HG02571 (cell line): Measurements from ENCODE around the gene LCA5L.
"Not testable (repeated sequence)": the region's sequence is repeated elsewhere in the genome, so short reads cannot be mapped to it uniquely, and the experiment has no call there.

ENCODE experiments used
- ATAC-seq: cut with Tn5 transposase; IDR thresholded peaks from one replicate; pipeline ENCODE4 v1.9.1; 2021; ENCODE audit warnings: mild to moderate bottlenecking, moderate library complexity; ENCODE audit not compliant: unreplicated experiment

The LCA5L gene

GRCh38 chr21:39452207-39452969 lies 6.8 kb upstream of the LCA5L start:
- ATAC-seq: no peak

- ATAC-seq: no peak
Observed at GRCh38 chr21:39451332-39452206, 6.0 kb upstream of the LCA5L start, which contains the start of gene SH3BGR. TSS of gene SH3BGR (plus strand) at chr21:39451970. CDS start at chr21:39452097, 127 bp downstream.

GRCh38 chr21:39447264-39447663 lies 1.7 kb upstream of the LCA5L start:
- ATAC-seq: no peak

DNA sequence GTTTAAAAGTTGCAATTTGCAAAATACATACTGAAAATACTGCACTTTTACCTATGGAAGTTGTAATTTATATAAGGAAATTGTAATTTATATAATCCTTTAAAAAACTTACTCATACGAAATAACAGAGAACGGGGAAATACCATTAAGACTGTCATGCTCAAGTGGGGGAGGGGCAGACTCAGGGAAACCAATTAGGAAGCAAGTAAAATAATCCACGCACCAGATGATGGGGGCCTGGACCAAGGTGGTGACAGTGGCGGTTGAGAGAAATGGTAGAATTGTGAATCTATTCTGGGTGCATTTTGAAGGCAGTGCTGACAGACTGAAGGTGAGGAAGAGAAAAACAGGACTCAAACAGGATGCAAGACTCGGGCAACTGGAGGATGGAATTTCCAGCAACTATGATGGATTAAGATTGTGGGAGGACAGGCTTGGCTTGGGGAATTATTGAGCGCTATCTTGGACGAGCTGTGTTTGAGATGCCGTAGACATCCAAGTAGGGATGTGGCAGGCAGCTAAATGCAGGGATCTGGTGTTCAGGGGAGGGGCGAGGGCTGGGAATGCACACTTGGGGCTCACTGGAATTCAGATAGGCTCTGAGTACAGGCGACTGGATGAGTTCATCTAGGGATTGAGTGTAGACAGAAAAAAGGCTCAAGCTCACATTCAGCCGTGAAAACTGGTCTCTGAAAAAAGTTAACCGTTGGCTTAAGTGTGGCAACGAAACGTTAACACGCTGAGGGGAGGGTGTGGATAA lies 977 bp downstream of the LCA5L start:
- ATAC-seq: no peak

DNA sequence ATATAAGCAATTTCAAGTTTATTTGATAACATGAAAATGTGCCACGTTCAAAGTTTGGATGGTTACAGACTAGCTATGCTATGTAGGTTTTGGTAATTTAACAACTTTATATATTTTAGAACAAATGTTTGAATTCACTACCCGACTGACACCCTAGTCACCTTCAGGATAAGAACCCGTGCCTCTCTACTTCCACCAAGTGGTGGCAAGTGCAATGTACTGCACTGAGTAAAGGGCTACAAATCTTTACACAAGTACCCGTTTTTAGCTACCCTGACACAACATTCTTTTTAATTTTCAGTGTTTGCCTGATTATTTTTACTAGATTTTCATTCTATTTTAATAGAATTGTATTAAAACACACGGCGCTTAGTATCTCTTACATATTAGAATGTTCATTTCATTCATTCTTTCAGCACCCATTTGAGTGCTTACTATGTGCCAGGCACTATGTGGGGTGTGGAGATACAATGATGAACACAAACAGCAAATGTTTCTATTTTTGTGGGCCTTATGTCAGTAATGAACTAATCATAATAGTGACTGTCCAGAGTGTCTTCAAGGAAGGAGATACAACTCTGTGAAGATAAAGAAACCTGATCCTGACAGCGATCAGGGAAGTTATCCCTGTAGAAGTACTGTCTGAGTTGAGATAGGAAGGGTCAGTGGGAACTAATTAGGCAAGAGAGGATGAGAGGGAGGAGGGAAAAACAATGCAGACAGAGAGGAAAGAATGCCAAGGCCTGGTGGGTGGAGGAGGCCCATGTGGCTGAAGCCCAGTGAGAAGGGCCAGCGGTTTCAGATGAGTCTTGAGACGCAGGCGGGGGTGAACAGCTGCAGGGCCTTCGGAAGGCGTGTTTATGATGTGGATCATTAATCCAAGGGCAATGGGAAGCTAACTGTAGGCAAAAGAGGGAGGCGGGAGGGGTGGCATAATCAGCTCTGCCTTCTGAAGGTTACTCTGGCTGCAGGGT lies 3.8 kb downstream of the LCA5L start:
- ATAC-seq: no peak

- ATAC-seq: no peak
Observed at GRCh38 chr21:39439232-39439631, 6.3 kb downstream of the LCA5L start.

- ATAC-seq: no peak
Observed at GRCh38 chr21:39434950-39435349, 10.6 kb downstream of the LCA5L start.

GRCh38 chr21:39430954-39431353 lies 14.6 kb downstream of the LCA5L start:
- no peak for ATAC-seq

- ATAC-seq: no peak
Observed at GRCh38 chr21:39430457-39430856, 15.1 kb downstream of the LCA5L start.

DNA sequence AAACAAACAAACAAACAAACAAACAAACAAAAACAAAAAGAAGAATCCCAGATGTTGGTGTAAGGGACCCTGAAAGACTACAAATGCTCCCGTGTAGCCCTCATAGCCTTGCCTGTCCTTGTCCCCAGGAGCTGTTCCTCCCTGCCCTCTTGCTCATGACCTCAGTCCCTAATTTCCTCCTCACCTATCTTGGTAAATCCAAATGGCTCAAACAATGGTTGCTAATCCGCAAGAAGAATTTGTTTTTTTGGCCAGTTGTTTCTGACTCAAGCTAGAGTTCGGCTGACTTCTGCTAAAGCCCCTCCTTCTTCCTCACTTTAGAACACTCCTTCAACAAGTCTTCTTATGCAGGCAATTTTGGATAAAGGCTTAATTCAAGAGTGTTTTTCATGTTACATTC lies 15.6 kb downstream of the LCA5L start:
- no peak for ATAC-seq

DNA sequence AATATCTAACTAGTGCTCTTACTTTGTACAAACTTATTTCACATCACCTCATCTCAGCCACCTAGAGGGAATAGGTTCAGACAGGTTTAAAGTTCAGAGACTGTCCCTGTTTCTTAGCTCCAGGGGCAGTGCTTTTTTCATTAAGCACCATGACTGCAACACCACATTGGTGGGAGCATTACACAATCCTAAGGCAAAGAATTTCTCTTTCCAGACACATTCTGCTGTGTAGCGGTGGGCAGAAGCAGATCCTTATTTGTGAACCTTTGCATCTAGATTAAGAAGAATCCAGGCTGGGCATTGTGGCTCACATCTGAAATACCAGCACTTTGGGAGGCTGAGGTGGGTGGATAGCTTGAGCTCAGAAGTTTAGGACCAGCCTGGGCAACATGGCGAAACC lies 16.1 kb downstream of the LCA5L start:
- no peak for ATAC-seq

- ATAC-seq: no peak
Observed at GRCh38 chr21:39422527-39423241, 22.9 kb downstream of the LCA5L start.

- ATAC-seq: not testable (repeated sequence)
Observed at GRCh38 chr21:39419204-39419603, 26.4 kb downstream of the LCA5L start.

- ATAC-seq: no peak
Observed at GRCh38 chr21:39406065-39406464, 39.5 kb downstream of the LCA5L start.

DNA sequence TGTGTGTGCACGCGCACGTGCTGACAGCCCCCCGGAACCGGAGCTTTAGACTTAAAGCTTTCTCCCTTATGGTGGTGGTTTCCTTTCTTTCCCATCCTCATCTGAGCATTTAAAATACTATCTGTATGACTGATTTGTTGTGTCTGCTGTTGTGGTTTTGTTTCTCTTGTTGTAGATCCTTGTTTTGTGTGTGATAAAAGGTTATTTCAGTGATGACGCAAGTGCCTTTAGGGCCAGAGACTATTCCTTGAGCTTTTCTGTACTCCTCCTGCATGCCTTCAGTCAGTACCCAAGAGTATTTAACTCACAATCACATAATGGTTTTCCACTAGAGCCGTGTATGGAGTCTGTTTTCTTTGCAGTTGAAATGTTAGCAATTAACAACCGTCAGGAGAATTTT lies 45.4 kb downstream of the LCA5L start:
- no peak for ATAC-seq

DNA sequence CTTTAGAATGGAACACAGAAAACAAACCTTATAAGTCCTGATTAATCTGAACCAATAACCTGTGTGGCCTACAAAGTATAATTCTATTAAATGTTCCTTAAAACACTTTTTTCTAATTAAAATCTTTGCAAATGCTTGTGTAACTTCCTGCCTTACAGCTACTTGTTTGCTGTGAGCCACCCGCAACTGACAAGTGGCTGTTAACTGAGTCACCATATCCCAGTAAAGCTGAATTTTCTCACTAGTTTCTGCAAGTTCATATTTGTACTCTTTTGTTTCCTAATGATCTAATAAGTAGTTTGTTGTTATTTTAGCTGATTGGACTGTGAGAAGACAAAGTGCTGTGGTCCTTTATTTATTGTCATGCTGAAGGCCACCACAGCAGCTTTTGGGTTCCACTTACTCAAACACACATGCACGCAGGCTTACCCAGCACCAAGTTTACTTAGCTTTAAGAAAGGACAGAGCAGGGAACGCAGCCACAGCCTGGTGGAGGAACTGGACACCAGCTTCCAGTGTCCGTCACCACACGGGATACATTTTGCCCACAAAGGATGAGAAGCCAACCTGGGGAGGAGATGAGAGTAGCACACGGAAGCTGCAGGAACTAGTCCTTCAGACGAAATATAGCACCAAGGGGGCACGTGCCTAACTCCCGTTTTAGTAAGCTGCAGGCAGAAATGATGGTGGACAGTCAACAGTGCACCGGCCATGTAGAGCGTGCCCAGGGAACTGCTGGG lies 47.8 kb downstream of the LCA5L start:
- no peak for ATAC-seq

DNA sequence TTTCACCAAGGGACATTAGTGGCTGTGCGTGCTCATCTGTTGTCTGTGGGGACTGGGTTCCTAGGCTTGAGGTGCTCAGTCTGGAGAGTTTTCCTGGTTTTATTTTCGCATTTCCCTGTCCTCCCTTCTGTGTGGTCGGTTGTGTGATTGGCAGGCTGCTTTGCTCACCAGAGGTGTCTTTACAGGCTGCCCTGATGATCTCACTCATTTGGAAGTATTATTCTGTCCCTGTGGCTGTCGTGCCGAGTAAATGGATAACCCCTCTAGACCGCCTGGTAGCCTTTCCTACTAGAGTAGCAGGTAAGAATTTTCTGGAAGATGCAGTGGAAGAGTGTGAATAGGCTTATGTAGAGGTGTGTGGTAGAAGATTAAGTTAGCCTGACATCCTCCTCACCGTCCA lies 52.6 kb downstream of the LCA5L start:
- ATAC-seq: no peak

DNA sequence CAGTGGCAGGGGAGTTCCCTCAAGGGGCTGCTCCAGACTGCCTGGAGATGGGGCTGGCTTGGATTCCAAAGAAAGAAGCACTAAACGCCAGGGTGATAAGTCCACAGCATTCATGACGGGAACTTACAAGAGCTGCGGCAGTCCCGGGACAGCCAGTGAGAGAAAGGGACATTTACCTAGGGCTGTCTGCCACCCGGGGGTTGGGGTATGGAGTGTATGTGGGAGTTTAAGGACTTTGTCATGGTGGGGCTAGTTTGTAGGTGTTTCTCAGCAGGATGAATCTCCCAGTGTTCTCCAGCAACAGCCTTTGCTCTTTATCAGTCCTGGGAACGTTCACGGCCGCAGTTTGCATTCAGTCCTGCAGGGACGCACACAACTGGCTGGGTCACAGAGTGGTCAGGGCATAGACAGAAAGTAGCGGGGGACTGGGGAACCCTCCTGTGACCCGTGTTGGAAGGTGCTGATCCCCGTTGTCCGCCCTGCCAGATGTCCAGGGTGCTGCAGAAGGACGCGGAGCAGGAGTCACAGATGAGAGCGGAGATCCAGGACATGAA lies 55.3 kb downstream of the LCA5L start:
- ATAC-seq: no peak

DNA sequence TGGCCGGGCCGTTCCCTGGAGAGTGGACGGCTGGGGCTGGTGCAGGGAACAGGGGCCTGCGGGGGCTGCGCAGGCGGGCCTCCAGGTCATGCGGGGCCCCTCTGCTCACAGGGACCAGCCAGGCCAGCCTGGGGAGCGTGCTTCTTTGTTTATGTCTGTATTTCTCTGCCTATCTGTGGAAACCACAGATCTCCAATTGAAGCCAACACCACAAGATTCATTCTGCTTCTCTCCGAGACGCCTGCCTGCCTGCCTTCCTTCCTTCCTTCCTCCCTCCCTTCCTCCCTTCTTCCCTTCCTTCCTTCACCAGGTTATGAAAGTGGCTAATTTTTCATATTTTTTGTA lies 56.8 kb downstream of the LCA5L start:
- peak; percentile 10 for ATAC-seq
